ENCODE results near the gene B4GALT5.

DNA sequence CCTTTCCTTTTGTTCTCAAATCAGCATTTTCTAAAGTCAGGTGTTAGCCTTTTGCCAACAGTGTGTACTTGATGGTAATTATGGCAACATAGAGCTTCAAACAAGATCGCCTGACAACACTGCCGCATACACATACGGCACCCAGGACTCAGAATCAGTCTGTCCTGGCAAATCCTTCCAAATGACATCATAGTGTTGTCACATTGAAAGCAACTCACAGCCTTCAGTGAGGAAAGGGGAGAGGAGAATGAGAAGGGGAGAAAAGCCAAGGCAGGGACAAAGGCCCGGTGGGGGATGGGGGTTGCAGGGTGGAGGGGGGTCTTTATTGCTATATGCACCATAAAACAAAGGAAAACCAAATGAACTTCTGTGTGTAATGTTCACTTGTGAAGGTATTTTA, 80.0 kb downstream of the B4GALT5 start:
- no peak for TF ChIP-seq POLR2AphosphoS5 (IDR thresholded peaks at IDR 0.05; ENCODE audit: low read depth, low read length)
- TF ChIP-seq, protein P1, sequence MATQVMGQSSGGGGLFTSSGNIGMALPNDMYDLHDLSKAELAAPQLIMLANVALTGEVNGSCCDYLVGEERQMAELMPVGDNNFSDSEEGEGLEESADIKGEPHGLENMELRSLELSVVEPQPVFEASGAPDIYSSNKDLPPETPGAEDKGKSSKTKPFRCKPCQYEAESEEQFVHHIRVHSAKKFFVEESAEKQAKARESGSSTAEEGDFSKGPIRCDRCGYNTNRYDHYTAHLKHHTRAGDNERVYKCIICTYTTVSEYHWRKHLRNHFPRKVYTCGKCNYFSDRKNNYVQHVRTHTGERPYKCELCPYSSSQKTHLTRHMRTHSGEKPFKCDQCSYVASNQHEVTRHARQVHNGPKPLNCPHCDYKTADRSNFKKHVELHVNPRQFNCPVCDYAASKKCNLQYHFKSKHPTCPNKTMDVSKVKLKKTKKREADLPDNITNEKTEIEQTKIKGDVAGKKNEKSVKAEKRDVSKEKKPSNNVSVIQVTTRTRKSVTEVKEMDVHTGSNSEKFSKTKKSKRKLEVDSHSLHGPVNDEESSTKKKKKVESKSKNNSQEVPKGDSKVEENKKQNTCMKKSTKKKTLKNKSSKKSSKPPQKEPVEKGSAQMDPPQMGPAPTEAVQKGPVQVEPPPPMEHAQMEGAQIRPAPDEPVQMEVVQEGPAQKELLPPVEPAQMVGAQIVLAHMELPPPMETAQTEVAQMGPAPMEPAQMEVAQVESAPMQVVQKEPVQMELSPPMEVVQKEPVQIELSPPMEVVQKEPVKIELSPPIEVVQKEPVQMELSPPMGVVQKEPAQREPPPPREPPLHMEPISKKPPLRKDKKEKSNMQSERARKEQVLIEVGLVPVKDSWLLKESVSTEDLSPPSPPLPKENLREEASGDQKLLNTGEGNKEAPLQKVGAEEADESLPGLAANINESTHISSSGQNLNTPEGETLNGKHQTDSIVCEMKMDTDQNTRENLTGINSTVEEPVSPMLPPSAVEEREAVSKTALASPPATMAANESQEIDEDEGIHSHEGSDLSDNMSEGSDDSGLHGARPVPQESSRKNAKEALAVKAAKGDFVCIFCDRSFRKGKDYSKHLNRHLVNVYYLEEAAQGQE (IDR thresholded peaks at IDR 0.05; ENCODE audit: insufficient read depth in 1 of 2, low read depth in 2 of 2, low read length in 2 of 2), result no peak

Measured in PFSK-1 (cell line).